Calu3 (cell line): ENCODE data around the gene ERC2. TPM values are rescaled to one million over a fixed set of nuclear protein-coding genes. Genes with fewer than 3 reads are reported as not detected.

Source experiments
- BruUV-seq: library from RNA; stranded (reverse); fragments of 400-500 nt; replicated peaks from 2 replicates; lab custom pipeline; 2021; lab: Mats Ljungman, UMichigan
- CTCF ChIA-PET: fragments of 300-600 bp; sonication (Branson Sonifier 250); formaldehyde crosslinking; loops from one replicate; lab custom pipeline; 2022; ENCODE audit warnings: antibody characterized with exemption; lab: Charles Lee
- DNase-seq: peaks from one replicate; pipeline ENCODE4 v3.0.0; 2022
- H3K27ac Mint-ChIP-seq: one replicate; pipeline ENCODE4 v1.8.0; 2022; ENCODE audit warnings: mixed read lengths; ENCODE audit not compliant: unreplicated experiment
- H3K27me3 Mint-ChIP-seq: one replicate; pipeline ENCODE4 v1.8.0; 2022; ENCODE audit warnings: mixed read lengths; ENCODE audit not compliant: unreplicated experiment
- H3K36me3 Mint-ChIP-seq: one replicate; pipeline ENCODE4 v1.8.0; 2022; ENCODE audit warnings: mild to moderate bottlenecking, moderate library complexity, mixed read lengths; ENCODE audit not compliant: insufficient read depth, unreplicated experiment
- H3K4me1 Mint-ChIP-seq: one replicate; pipeline ENCODE4 v1.8.0; 2022; ENCODE audit warnings: mild to moderate bottlenecking, low read depth, mixed read lengths; ENCODE audit not compliant: unreplicated experiment
- H3K4me3 Mint-ChIP-seq: one replicate; pipeline ENCODE4 v1.8.0; 2022; ENCODE audit warnings: mild to moderate bottlenecking, low read depth, moderate library complexity, mixed read lengths; ENCODE audit not compliant: unreplicated experiment
- H3K9me3 Mint-ChIP-seq: one replicate; pipeline ENCODE4 v1.8.0; 2022; ENCODE audit warnings: low read depth, mixed read lengths; ENCODE audit not compliant: unreplicated experiment
- intact Hi-C: fragments of 100-400 bp; cut with micrococcal nuclease; formaldehyde crosslinking; loops from one replicate; pipeline ENCODE4 v1.10.0; 2022; ENCODE audit not compliant: unreplicated experiment
- total RNA-seq: library from RNA; stranded (reverse); gene quantifications from 2 replicates; pipeline ENCODE4 v1.2.3, GENCODE V29; 2022
- TF ChIP-seq, protein P1 (sequence below): fragments of 200-600 bp; IDR thresholded peaks from one replicate; pipeline ENCODE4 v1.8.0; 2022; ENCODE audit warnings: antibody characterized with exemption; ENCODE audit not compliant: unreplicated experiment

Gene ERC2
- total RNA-seq, 1 experiment from 2014 or later: 0.73 TPM

DNA sequence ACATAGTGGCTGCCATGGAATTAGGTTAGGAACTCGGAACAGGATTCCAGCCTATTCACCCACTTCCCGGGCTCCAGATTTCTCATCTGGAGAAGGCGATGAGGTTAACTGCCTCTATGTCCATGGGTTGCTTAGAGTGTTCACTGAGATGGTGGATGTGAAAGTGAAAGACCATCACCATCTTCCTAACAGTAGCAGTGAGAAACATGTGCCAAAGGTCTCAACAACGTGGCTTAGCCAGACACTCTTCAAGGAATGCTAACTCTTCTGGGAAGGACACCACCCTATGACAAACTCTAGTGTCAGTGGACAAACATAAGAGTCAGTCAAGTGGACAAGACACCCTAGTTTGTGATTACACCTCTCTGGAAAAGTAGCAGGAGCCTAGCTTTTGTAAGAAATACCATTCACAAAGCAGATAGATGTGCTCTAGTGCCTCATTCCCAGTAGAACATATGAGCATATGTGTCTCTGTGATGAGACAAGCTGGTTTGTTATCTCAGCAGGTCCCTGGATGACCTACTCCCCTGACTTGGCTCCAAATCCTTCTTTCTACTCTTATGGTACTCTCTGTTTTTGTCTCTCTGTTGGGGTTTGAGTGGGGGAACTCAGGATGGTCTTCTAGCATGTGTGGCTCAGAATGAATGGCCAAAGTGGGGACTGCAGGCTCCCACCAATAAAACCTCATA, 770.9 kb downstream of the ERC2 start:
- Mint-ChIP-seq H3K36me3 (no peaks in the 10 kb centered on the region), H3K27me3 (no peaks in the 10 kb centered on the region), H3K27ac (no peak overlapping the region), H3K4me3 (no peak overlapping the region), H3K9me3 (peaks cover 11% of the 10 kb centered on the region), H3K4me1 (no peaks in the 10 kb centered on the region)
- CTCF ChIA-PET: no interaction called here
- no TSS peak for BruUV-seq
- DNase-seq: no peak
- intact Hi-C loops: no loop called here
- TF ChIP-seq, protein P1, sequence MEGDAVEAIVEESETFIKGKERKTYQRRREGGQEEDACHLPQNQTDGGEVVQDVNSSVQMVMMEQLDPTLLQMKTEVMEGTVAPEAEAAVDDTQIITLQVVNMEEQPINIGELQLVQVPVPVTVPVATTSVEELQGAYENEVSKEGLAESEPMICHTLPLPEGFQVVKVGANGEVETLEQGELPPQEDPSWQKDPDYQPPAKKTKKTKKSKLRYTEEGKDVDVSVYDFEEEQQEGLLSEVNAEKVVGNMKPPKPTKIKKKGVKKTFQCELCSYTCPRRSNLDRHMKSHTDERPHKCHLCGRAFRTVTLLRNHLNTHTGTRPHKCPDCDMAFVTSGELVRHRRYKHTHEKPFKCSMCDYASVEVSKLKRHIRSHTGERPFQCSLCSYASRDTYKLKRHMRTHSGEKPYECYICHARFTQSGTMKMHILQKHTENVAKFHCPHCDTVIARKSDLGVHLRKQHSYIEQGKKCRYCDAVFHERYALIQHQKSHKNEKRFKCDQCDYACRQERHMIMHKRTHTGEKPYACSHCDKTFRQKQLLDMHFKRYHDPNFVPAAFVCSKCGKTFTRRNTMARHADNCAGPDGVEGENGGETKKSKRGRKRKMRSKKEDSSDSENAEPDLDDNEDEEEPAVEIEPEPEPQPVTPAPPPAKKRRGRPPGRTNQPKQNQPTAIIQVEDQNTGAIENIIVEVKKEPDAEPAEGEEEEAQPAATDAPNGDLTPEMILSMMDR: no peak

DNA sequence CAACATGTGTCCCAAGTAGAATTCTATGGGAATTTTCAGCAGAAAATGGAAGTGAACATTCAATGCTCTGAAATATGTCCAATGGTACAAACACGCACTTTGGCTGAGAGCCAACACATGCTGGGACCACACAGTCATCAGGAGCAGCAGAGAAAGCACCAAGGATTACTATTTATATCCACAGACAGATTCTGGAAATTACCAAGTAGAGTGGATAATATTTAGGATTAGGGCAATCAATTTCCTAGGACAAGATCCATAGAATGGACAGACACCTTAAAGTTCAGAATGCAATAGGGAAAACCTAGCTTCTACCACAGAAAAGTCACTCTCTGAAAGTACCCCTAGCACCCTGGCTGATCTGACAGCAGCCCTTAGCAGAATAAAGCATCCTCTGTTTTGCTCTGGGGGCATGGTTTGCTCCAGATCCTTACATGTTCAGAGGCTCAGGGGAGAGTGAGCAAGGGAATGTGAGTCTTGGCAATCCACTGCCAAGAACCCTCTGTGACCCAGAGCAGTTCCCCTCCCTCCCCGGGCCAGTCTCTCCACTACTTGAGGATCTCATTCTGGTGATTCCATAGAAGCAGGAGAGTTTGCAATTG, 775.2 kb downstream of the ERC2 start:
- H3K36me3 Mint-ChIP-seq: no peaks in the 10 kb centered on the region
- CTCF ChIA-PET: no interaction called here
- H3K27ac Mint-ChIP-seq: no peak overlapping the region
- peaks cover 2% of the 10 kb centered on the region for H3K9me3 Mint-ChIP-seq
- H3K4me3 Mint-ChIP-seq: no peak overlapping the region
- no TSS peak for BruUV-seq
- H3K27me3 Mint-ChIP-seq: no peaks in the 10 kb centered on the region
- TF ChIP-seq, protein P1: no peak
- DNase-seq: no peak
- intact Hi-C loops: no loop called here
- no peaks in the 10 kb centered on the region for H3K4me1 Mint-ChIP-seq

DNA sequence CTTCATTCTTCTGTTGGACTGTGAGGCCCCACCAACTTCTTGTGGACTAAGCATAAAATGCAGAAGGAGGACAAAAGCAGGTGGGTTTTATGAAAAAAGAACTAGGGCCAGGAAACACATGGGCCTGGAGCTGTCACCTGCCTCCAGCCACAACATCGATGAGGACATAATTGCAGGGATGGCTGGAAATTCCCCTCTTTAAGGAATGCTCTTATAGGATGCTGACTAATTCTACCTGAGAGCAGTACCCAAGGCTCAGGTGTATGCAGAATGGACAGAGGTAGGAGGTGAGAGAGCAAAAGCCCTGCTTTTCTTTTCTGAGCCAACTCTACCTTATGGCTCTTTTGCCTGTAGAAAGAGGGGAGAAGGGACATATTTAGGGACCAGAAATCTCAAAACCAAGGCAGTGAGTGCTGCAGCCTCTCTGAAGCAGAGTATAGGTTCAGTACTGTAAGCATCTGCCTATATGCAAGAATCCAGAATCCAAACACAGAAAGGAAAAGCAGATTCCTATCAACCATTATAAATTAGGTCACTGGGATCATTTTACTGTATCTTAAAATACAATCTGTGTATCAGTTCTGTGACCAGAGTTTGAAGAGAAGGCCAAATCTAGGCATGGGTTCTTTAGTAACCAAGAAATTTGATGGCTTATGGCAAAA, 775.8 kb downstream of the ERC2 start:
- TF ChIP-seq, protein P1: no peak
- no peak for DNase-seq
- no peak overlapping the region for H3K4me3 Mint-ChIP-seq
- no peak overlapping the region for H3K27ac Mint-ChIP-seq
- no peaks in the 10 kb centered on the region for H3K4me1 Mint-ChIP-seq
- CTCF ChIA-PET: no interaction called here
- H3K27me3 Mint-ChIP-seq: no peaks in the 10 kb centered on the region
- intact Hi-C loops: no loop called here
- H3K9me3 Mint-ChIP-seq: peaks cover 2% of the 10 kb centered on the region
- BruUV-seq: no TSS peak
- H3K36me3 Mint-ChIP-seq: no peaks in the 10 kb centered on the region

DNA sequence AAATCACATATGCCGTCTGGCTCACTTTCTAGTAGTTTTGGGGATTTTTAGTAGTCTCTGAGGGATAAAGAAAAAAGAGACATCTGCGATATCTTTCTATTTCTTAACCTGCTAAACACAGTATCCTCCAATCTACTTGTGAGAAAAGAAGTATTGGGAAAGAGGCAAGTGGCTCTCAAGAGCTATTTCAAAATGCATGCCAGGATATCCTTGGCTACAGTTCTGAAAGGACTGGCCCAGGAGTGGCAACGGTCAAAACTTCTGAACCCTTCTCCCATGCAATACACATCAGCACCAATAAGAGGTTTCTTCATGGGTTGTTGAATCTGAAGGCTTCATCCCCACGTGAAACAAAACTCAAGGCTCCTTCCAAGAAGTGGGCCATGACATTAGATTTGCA, 777.1 kb downstream of the ERC2 start:
- Mint-ChIP-seq H3K4me3 (no peak overlapping the region), H3K36me3 (no peaks in the 10 kb centered on the region), H3K9me3 (peaks cover 2% of the 10 kb centered on the region), H3K27me3 (no peaks in the 10 kb centered on the region), H3K4me1 (no peaks in the 10 kb centered on the region), H3K27ac (no peak overlapping the region)
- BruUV-seq: no TSS peak
- intact Hi-C loops: no loop called here
- no peak for DNase-seq
- CTCF ChIA-PET: interaction anchor here (0.7 kb wide), 1 partner anchor 661 kb away, joined by 3 read pairs; no protein-coding TSS in a partner anchor
- TF ChIP-seq, protein P1: no peak
